HG03575 (cell line): ENCODE results near the gene ZKSCAN2.

Experiments used
- ATAC-seq: cut with Tn5 transposase; IDR thresholded peaks from one replicate; pipeline ENCODE4 v1.9.1; 2021; ENCODE audit not compliant: unreplicated experiment, insufficient number of reproducible peaks, low FRiP score; ENCODE audit errors: extremely low read depth

Gene ZKSCAN2

DNA sequence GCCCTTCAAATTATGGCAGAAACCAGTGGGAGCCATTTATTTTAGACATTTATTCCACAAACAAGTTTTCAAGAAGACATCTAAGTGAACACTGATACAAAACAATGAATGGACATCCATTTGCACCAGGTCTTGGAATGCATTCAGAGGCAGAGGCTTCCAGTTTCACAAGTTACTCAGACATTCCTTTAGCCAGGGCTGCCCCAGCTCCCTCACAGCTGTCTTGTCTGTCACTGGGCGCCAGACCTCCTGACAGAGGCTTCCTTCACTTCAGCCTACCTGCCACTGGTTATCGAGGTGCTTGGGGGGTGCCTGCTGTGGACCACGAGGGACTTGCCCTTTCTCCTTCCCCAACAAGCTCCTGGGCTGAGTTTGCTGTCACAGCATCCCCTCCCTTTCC lies 21.7 kb downstream of the ZKSCAN2 start:
- no peak for ATAC-seq

DNA sequence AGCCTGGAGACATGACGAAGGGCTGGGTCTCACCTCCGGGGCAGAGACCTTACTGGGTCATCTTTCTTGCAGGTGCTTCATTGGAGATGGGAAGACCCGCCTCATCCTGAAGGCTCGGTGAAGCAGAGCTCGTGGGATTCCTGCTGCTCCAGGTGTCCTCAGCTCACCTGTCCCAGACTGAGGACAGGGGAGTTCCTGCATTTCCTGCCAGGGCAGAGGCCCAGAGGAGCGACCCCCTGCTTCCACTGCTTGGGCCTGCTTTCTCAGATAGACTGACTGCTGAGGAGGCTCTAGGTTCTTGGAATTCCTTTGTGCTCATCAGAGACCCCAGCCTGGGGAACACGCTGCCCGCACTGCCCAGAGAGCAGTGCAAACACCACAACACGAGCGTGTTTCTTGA lies 29.3 kb downstream of the ZKSCAN2 start:
- no peak for ATAC-seq

DNA sequence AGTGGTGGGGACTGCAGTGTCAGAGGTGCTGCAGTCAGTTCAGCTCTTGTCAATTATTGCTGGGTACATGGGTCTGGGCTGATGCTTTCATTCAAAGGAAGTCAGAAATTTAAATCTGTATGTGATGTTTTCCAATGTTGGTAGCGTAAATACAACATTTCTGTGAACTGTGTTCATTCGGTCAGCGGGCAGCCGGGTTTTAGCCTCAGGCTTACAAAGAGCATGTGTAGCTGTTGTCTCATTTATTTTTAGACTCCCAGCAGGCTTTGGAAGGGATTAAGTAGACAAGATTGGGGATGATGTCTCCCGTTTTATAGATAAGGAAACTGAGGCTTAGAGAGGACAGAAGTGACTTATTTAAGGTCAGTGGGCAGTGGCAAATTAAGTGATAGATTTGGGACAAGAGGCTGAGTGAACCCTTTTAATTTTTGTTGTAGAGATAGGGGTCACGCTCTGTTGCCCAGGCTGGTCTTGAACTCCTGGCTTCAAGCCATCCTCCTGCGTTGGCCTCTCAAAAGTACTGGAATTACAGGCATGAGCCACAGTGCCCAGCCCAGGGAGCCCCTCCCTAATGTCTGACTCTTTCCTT lies 32.8 kb downstream of the ZKSCAN2 start:
- no peak for ATAC-seq

DNA sequence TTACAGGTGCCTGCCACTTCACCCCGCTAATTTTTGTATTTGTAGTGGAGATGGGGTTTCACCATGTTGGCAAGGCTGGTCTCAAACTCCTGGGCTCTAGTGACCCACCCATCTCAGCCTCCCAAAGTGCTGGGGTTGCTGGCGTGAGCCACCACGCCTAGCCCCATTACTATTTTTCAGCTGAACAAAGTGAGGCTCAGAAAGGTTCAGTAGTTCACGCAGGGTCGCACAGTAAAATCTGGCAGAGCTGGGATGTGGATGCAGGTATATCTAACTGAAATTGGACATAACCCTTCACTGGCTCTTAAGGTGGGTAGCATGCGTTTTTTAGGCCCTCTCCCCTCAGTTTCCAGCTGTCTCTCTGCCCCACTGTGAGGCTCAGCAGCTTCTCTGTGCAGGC lies 33.7 kb downstream of the ZKSCAN2 start:
- ATAC-seq, result no peak

DNA sequence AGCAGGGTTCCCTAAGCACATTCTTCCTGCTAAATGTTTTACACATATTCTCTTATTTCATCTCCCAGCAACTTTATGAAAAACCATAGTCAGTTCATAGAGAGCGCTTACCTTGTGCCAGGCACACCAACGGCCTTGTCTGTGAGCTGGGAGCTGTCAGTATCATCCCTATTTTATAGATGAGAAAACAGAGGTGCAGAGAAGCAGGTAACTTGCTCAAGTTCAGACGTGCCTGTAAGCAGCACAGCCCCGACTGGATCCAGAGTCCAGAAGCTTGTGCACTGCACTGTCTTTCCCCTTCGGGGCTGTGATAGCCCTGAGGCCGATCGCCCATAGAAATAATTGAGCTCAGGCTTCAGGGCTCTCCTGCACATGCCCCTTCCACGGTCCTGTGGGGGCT lies 34.7 kb downstream of the ZKSCAN2 start:
- no peak for ATAC-seq

DNA sequence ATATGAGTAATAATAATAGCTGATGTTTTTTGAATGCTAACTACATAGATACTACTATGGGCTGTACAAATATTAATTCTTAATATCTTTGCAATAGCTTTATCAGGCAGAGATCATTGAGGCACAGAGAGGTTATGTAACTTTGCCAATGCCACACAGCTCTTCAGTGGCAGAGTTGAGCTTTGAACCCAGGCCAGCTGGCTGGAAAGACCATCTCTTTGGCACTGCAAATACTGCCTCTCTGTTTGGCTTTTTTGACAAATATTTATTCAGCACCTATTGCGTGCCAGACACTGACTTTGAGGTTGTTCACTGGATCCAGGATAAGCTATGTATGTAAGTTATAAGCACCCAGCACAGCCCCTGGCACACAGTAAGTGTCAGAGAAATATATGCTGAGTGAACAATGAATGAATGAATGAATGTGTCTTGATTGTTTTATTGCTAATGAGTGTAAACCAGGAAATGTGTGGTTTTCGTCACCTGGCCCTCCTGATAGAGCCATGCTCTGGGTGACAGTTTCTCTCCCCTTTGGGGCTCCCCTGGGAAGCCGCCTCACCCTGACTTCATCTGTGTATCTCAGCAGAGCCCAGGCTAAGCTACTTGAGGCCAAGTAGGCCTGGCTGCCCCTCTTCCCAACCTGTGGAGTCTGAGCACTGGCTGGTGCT lies 38.4 kb downstream of the ZKSCAN2 start:
- ATAC-seq, result no peak

DNA sequence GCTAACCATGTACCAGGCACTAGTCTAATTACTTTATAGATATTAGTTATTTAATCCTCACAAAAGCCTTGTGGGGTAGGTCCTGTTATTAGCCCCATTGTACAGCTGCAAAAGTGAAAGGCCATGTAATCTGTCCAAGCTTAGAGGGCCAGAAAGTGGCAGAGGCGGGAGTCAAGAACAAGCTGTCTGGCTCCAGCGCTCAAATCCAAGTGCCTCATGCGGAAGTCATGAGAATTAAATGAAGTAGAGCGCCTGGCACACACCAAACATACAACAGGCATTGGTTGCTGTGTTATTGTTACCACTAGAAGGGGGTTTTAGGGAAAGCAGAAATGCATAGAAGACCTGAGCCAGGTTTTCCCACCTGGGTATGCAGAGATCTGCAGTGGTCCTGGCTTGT lies 39.7 kb downstream of the ZKSCAN2 start:
- no peak for ATAC-seq

DNA sequence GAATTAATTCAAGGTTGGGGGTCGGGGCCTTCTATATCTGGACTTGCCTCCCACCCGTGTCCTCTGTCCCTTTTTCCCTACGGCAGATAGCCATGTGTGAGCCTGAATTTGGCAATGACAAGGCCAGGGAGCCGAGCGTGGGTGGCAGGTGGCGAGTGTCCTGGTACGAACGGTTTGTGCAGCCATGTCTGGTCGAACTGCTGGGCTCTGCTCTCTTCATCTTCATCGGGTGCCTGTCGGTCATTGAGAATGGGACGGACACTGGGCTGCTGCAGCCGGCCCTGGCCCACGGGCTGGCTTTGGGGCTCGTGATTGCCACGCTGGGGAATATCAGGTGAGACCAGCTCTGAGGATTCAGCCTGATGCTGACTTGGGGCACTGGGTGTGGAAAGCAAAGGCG lies 40.5 kb downstream of the ZKSCAN2 start:
- ATAC-seq, result no peak

DNA sequence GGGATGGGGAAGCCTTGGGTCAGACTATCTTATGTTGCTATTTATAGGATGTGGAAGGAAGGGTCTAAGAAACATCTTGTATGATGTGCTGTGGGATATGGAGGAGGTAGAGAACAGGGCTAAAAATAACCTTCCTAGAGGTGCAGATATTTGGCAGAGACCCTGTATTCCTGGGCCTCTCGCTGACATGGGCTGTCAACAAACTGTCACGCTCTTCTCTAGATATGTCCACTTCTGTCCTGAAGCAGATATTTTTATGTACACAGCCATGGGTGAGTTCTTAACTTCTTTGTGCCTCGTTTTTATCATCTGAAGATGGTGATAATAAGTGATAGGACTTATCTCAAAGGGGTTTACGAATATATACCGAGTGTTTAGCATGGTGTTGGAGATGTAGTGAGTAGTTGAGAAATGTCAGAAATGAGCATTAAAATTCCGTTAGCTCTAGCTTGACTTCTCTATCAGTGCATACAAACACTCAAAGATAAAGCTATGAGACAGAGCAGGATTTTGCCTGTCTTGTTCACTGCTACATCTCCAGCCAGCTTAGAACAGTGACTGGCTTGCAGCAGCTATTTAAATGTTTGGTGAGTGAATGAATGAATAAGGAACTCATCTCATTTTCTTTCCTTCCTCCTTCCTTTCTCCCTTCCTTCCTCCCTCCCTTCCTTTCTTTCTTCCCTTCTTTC lies 43.8 kb downstream of the ZKSCAN2 start:
- no peak for ATAC-seq

DNA sequence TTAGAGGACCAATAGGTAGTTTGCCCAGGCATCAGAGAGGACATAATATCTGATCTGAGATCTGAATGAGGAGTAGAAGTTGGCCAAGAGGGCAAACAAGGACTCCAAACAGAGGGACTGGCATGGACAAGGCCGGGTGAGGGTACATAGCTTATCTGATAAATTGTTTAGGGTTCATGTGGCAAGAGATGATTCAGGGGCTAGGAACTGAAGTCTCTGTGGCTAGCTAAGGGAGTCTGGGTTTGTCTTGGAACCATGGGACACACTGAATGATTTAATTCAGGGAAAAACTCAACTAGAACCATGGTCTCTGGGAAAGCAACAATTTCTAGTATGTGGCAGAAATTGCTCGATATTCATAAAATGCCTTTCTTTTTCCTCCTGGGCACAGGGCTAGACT lies 45.0 kb downstream of the ZKSCAN2 start:
- no peak for ATAC-seq

DNA sequence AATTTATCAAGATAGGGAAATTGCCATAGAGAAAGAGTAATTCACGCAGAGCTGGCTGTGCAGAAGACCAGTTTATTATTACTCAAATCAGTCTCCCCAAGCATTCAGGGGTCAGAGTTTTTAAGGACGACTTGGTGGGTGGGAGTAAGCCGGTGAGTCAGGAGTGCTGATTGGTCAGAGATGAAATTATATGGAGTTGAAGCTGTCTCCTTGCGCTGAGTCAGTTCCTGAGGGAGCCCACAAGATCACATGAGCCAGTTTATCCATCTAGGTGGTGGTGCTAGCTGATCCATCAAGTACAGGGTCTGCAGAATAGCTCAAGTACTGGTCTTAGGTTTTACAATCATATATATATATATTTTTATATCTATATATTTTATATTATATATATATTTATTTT lies 46.9 kb downstream of the ZKSCAN2 start:
- no peak for ATAC-seq

DNA sequence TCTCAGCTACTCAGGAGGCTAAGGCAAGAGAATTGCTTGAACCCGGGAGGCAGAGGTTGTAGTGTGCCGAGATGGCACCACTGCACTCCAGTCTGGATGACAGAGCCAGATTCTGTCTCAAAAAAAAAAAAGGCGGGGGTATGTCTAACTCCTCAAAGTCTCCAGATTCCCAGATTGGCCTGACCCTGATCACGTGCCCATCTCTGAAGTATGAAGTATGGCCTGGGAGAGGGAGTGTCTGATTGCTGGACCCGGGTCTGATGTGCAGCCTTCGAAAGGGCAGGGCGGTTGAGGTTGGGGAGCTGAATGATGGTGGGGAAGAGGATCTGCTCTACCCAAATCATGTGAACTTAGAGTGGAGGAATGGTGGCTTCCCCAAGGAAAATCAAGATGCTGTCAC lies 58.2 kb downstream of the ZKSCAN2 start:
- ATAC-seq, result no peak

DNA sequence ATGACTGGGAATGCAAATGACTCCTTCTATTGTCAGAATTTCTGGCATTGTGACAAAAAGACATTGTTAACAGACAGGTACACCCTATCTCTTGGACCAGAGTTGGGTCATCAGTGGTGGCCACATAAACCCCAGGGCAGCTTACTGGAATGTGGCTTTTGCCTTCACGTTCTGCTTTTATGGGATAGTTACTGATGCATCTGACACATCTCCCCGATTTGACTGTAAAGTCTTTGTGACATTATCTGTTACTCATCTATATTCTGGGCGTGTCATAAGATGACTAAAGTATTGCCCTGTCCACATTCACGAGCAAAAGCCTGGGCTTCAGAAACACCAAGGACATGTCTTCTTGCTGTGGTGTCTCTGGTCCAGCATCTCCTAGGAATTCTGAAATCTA lies 59.6 kb downstream of the ZKSCAN2 start:
- ATAC-seq, result no peak

DNA sequence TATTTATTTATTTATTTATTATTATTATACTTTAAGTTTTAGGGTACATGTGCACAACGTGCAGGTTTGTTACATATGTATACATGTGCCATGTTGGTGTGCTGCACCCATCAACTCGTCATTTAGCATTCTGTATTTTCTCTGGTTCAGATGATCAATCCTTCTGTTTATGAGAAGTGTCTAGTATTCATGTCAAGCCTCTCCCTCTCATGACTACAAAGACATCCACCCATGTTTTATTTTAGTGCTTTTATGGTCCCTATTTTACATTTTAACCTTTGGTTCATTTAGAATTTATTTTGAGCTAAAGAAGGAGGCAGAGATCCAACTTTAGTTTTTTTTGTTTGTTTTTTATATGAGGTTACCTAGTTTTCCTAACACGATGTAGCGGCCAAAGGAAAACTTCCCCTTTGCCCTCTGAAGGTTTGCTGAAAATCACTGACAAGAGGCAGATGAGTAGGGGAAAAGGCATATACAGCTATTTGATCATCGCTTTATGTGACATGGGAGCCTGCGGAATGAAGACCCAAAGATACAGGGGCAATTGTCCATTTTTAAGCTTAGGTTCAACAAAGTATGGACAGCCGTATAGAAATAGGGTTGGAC lies 63.3 kb downstream of the ZKSCAN2 start:
- no peak for ATAC-seq

DNA sequence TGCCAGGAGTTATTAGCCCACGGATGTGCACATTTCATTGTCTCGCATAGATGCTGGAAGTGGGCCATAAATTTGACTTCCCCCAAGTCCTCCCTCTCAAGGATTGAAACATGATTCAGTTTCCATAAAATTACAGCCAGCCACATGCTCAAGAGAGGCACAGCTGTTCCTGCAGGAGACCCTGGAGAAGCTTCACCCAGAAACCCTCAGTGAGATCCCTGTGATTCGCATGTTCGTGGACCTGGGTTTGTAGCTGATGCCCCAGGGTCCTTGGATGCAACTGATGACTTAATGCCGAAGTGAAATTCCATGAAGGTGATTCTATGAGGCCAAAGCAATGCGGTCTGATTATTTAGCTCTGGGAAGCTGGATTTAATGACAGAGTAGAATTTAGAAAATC lies 65.5 kb downstream of the ZKSCAN2 start:
- no peak for ATAC-seq

DNA sequence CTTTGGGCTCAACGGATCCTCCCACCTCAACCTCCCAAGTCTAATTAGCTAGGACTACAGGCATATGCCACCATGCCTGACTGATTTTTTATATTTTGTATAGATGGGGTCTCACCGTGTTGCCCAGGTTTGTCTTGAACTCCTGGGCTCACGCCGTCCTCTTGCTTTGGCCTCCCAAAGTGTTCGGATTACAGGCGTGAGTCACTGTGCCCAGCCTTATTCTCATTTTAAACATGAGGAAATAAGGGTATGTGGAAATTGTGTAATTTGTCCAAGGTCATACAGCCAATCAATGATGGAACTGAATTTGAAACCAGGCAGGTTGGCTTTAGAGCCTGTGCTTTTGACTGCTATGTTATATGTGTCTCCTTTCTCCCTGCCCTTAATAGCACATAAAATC lies 68.3 kb downstream of the ZKSCAN2 start:
- no peak for ATAC-seq

DNA sequence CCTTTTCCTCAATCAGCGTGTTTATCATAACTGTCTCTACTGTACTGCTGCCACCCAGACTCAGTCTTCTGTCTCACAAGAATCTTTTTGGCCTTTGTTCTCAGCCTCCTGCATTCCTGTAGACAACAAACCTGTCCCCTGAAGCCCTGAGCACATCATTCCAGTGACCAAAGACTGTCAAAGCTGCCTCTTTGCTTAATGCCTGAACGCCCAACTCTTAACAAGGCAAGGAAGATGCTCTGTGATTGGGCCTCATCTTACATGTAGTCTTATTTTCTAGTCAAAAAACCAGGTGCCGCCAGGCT lies 70.2 kb downstream of the ZKSCAN2 start:
- ATAC-seq, result no peak
